ENCODE data around the gene MTG1.
"Not testable (repeated sequence)": the region's sequence is repeated elsewhere in the genome, so short reads cannot be mapped to it uniquely, and the experiment has no call there.

The MTG1 gene

GRCh38 chr10:133377818-133378250 lies 16.1 kb upstream of the MTG1 start:
- no peak overlapping the region for H3K27ac ChIP-seq (ENCODE audit: low read depth, low read length)
- H3K36me3 ChIP-seq (ENCODE audit: control insufficient read depth in 5 of 5, insufficient read depth in 5 of 5, low read length in 5 of 5): peaks cover 0 to 7% (median 3%) of the 10 kb centered on the region in 5 donors
- H3K9ac ChIP-seq (ENCODE audit: low read length in 5 of 5): peak overlapping the region in 4 of 5 donors; percentile 72 to 86 (median 82)
- H3K4me1 ChIP-seq (ENCODE audit: control insufficient read depth in 5 of 5, insufficient read depth in 5 of 5, low read length in 5 of 5): peaks cover 0 to 41% (median 26%) of the 10 kb centered on the region in 5 donors
- no peaks in the 10 kb centered on the region for H3K9me3 ChIP-seq (ENCODE audit: control insufficient read depth in 5 of 5, low read length in 5 of 5)
- no peaks in the 10 kb centered on the region for H3K27me3 ChIP-seq (ENCODE audit: control insufficient read depth in 5 of 5, insufficient read depth in 4 of 5, low read length in 5 of 5)
- peak overlapping the region; percentile 59 to 97 (median 91) for H3K4me3 ChIP-seq (ENCODE audit: low read depth in 1 of 5, low read length in 5 of 5)

GRCh38 chr10:133378251-133379096 lies 15.5 kb upstream of the MTG1 start:
- peaks cover 0 to 41% (median 26%) of the 10 kb centered on the region in 5 donors for H3K4me1 ChIP-seq (ENCODE audit: control insufficient read depth in 5 of 5, insufficient read depth in 5 of 5, low read length in 5 of 5)
- H3K27ac ChIP-seq (ENCODE audit: low read depth, low read length): no peak overlapping the region
- peaks cover 0 to 10% (median 3%) of the 10 kb centered on the region in 5 donors for H3K36me3 ChIP-seq (ENCODE audit: control insufficient read depth in 5 of 5, insufficient read depth in 5 of 5, low read length in 5 of 5)
- H3K4me3 ChIP-seq (ENCODE audit: low read depth in 1 of 5, low read length in 5 of 5): peak overlapping the region; percentile 59 to 97 (median 91)
- H3K9me3 ChIP-seq (ENCODE audit: control insufficient read depth in 5 of 5, low read length in 5 of 5): no peaks in the 10 kb centered on the region
- H3K27me3 ChIP-seq (ENCODE audit: control insufficient read depth in 5 of 5, insufficient read depth in 4 of 5, low read length in 5 of 5): no peaks in the 10 kb centered on the region
- peak overlapping the region in 4 of 5 donors; percentile 72 to 86 (median 82) for H3K9ac ChIP-seq (ENCODE audit: low read length in 5 of 5)

GRCh38 chr10:133379152-133379800 lies 14.7 kb upstream of the MTG1 start, which contains the start of gene PAOX:
PAOX (plus strand) TSS chr10:133379262; CDS start chr10:133379317, 55 bp downstream.
- Histone ChIP-seq H3K36me3 (ENCODE audit: control insufficient read depth in 5 of 5, insufficient read depth in 5 of 5, low read length in 5 of 5) (peaks cover 0 to 14% (median 3%) of the 10 kb centered on the region in 5 donors), H3K9me3 (ENCODE audit: control insufficient read depth in 5 of 5, low read length in 5 of 5) (no peaks in the 10 kb centered on the region), H3K9ac (ENCODE audit: low read length in 5 of 5) (peak within 1 kb of the TSS in 4 of 5 donors; percentile 74 to 86 (median 82)), H3K27me3 (ENCODE audit: control insufficient read depth in 5 of 5, insufficient read depth in 4 of 5, low read length in 5 of 5) (no peaks in the 10 kb centered on the region), H3K27ac (ENCODE audit: low read depth, low read length) (no peak within 1 kb of the TSS), H3K4me3 (ENCODE audit: low read depth in 1 of 5, low read length in 5 of 5) (peak within 1 kb of the TSS; percentile 59 to 97 (median 91)), H3K4me1 (ENCODE audit: control insufficient read depth in 5 of 5, insufficient read depth in 5 of 5, low read length in 5 of 5) (peaks cover 0 to 36% (median 20%) of the 10 kb centered on the region in 5 donors)

GRCh38 chr10:133379801-133380666 lies 13.9 kb upstream of the MTG1 start:
- Histone ChIP-seq H3K9ac (ENCODE audit: low read length in 5 of 5) (peak overlapping the region in 4 of 5 donors; percentile 56 to 74 (median 69)), H3K9me3 (ENCODE audit: control insufficient read depth in 5 of 5, low read length in 5 of 5) (no peaks in the 10 kb centered on the region), H3K36me3 (ENCODE audit: control insufficient read depth in 5 of 5, insufficient read depth in 5 of 5, low read length in 5 of 5) (peaks cover 0 to 19% (median 3%) of the 10 kb centered on the region in 5 donors), H3K27ac (ENCODE audit: low read depth, low read length) (no peak overlapping the region), H3K4me1 (ENCODE audit: control insufficient read depth in 5 of 5, insufficient read depth in 5 of 5, low read length in 5 of 5) (peaks cover 0 to 33% (median 19%) of the 10 kb centered on the region in 5 donors), H3K27me3 (ENCODE audit: control insufficient read depth in 5 of 5, insufficient read depth in 4 of 5, low read length in 5 of 5) (no peaks in the 10 kb centered on the region), H3K4me3 (ENCODE audit: low read depth in 1 of 5, low read length in 5 of 5) (peak overlapping the region in 4 of 5 donors; percentile 57 to 77 (median 70))

- Histone ChIP-seq H3K9ac (ENCODE audit: low read length in 5 of 5) (no peak overlapping the region), H3K4me1 (ENCODE audit: control insufficient read depth in 5 of 5, insufficient read depth in 5 of 5, low read length in 5 of 5) (peaks cover 0 to 33% (median 19%) of the 10 kb centered on the region in 5 donors), H3K36me3 (ENCODE audit: control insufficient read depth in 5 of 5, insufficient read depth in 5 of 5, low read length in 5 of 5) (peaks cover 0 to 19% (median 3%) of the 10 kb centered on the region in 5 donors), H3K27me3 (ENCODE audit: control insufficient read depth in 5 of 5, insufficient read depth in 4 of 5, low read length in 5 of 5) (no peaks in the 10 kb centered on the region), H3K4me3 (ENCODE audit: low read depth in 1 of 5, low read length in 5 of 5) (no peak overlapping the region), H3K9me3 (ENCODE audit: control insufficient read depth in 5 of 5, low read length in 5 of 5) (no peaks in the 10 kb centered on the region), H3K27ac (ENCODE audit: low read depth, low read length) (no peak overlapping the region)
These were observed 12.9 kb upstream of the MTG1 start for GRCh38 chr10:133381036-133381435.

- H3K4me3 ChIP-seq (ENCODE audit: low read depth in 1 of 5, low read length in 5 of 5): no peak overlapping the region
- H3K9me3 ChIP-seq (ENCODE audit: control insufficient read depth in 5 of 5, low read length in 5 of 5): no peaks in the 10 kb centered on the region
- H3K9ac ChIP-seq (ENCODE audit: low read length in 5 of 5): no peak overlapping the region
- H3K36me3 ChIP-seq (ENCODE audit: control insufficient read depth in 5 of 5, insufficient read depth in 5 of 5, low read length in 5 of 5): peaks cover 0 to 22% (median 3%) of the 10 kb centered on the region in 5 donors
- no peaks in the 10 kb centered on the region for H3K27me3 ChIP-seq (ENCODE audit: control insufficient read depth in 5 of 5, insufficient read depth in 4 of 5, low read length in 5 of 5)
- H3K27ac ChIP-seq (ENCODE audit: low read depth, low read length): no peak overlapping the region
- peaks cover 0 to 22% (median 8%) of the 10 kb centered on the region in 5 donors for H3K4me1 ChIP-seq (ENCODE audit: control insufficient read depth in 5 of 5, insufficient read depth in 5 of 5, low read length in 5 of 5)
These were observed 10.4 kb upstream of the MTG1 start for GRCh38 chr10:133383551-133383950.

GRCh38 chr10:133384071-133384470 lies 9.9 kb upstream of the MTG1 start:
- H3K27ac ChIP-seq (ENCODE audit: low read depth, low read length): no peak overlapping the region
- H3K4me1 ChIP-seq (ENCODE audit: control insufficient read depth in 5 of 5, insufficient read depth in 5 of 5, low read length in 5 of 5): peaks cover 0 to 23% (median 10%) of the 10 kb centered on the region in 5 donors
- H3K4me3 ChIP-seq (ENCODE audit: low read depth in 1 of 5, low read length in 5 of 5): no peak overlapping the region
- no peak overlapping the region for H3K9ac ChIP-seq (ENCODE audit: low read length in 5 of 5)
- H3K36me3 ChIP-seq (ENCODE audit: control insufficient read depth in 5 of 5, insufficient read depth in 5 of 5, low read length in 5 of 5): peaks cover 0 to 25% (median 3%) of the 10 kb centered on the region in 5 donors
- no peaks in the 10 kb centered on the region for H3K27me3 ChIP-seq (ENCODE audit: control insufficient read depth in 5 of 5, insufficient read depth in 4 of 5, low read length in 5 of 5)
- H3K9me3 ChIP-seq (ENCODE audit: control insufficient read depth in 5 of 5, low read length in 5 of 5): no peaks in the 10 kb centered on the region

- H3K4me3 ChIP-seq (ENCODE audit: low read depth in 1 of 5, low read length in 5 of 5): no peak overlapping the region
- peaks cover 0 to 29% (median 3%) of the 10 kb centered on the region in 5 donors for H3K36me3 ChIP-seq (ENCODE audit: control insufficient read depth in 5 of 5, insufficient read depth in 5 of 5, low read length in 5 of 5)
- no peaks in the 10 kb centered on the region for H3K9me3 ChIP-seq (ENCODE audit: control insufficient read depth in 5 of 5, low read length in 5 of 5)
- no peaks in the 10 kb centered on the region for H3K27me3 ChIP-seq (ENCODE audit: control insufficient read depth in 5 of 5, insufficient read depth in 4 of 5, low read length in 5 of 5)
- no peak overlapping the region for H3K27ac ChIP-seq (ENCODE audit: low read depth, low read length)
- H3K9ac ChIP-seq (ENCODE audit: low read length in 5 of 5): no peak overlapping the region
- peaks cover 0 to 22% (median 2%) of the 10 kb centered on the region in 5 donors for H3K4me1 ChIP-seq (ENCODE audit: control insufficient read depth in 5 of 5, insufficient read depth in 5 of 5, low read length in 5 of 5)
These were observed 8.7 kb upstream of the MTG1 start for GRCh38 chr10:133385214-133385613.

GRCh38 chr10:133386951-133387350 lies 7.0 kb upstream of the MTG1 start:
- H3K9ac ChIP-seq (ENCODE audit: low read length in 5 of 5); H3K9me3 ChIP-seq (ENCODE audit: control insufficient read depth in 5 of 5, low read length in 5 of 5); H3K27me3 ChIP-seq (ENCODE audit: control insufficient read depth in 5 of 5, insufficient read depth in 4 of 5, low read length in 5 of 5); H3K4me3 ChIP-seq (ENCODE audit: low read depth in 1 of 5, low read length in 5 of 5); H3K27ac ChIP-seq (ENCODE audit: low read depth, low read length): not testable (repeated sequence)
- H3K36me3 ChIP-seq (ENCODE audit: control insufficient read depth in 5 of 5, insufficient read depth in 5 of 5, low read length in 5 of 5): peaks cover 0 to 36% (median 8%) of the 10 kb centered on the region in 5 donors
- peaks cover 0 to 16% (median 0%) of the 10 kb centered on the region in 5 donors for H3K4me1 ChIP-seq (ENCODE audit: control insufficient read depth in 5 of 5, insufficient read depth in 5 of 5, low read length in 5 of 5)
